NCI-H2196 (cell line): ENCODE results near the gene ELAVL2.
A peak's percentile ranks its signal among the peaks of the same experiment; 100 is the strongest.

ENCODE experiments used
- DNase-seq: peaks from one replicate; lab custom pipeline; 2025; ENCODE audit not compliant: unreplicated experiment; lab: John Stamatoyannopoulos, UW

ELAVL2 gene

GRCh38 chr9:23826120-23826629 lies at the start of gene ELAVL2:
Gene ELAVL2 (minus strand): TSS chr9:23826240. CDS start chr9:23762234, 64,006 bp downstream.
- DNase-seq, result peak; percentile 90

- DNase-seq, result no peak
These were observed 32.2 kb upstream of the ELAVL2 start for GRCh38 chr9:23858234-23858633.

- no peak for DNase-seq
These were observed 30.0 kb upstream of the ELAVL2 start for GRCh38 chr9:23855873-23856604.

GRCh38 chr9:23850690-23851629 lies 24.9 kb upstream of the ELAVL2 start:
- no peak for DNase-seq

- DNase-seq, result no peak
These were observed 24.2 kb upstream of the ELAVL2 start for GRCh38 chr9:23850242-23850689.

- no peak for DNase-seq
These were observed 23.5 kb upstream of the ELAVL2 start for GRCh38 chr9:23849379-23850035.

GRCh38 chr9:23842565-23843129 lies 16.6 kb upstream of the ELAVL2 start:
- DNase-seq, result no peak

- DNase-seq, result no peak
These were observed 15.3 kb upstream of the ELAVL2 start for GRCh38 chr9:23841304-23841703.

GRCh38 chr9:23837038-23837437 lies 11.0 kb upstream of the ELAVL2 start:
- DNase-seq, result no peak

GRCh38 chr9:23830929-23831730 lies 5.1 kb upstream of the ELAVL2 start:
- no peak for DNase-seq

GRCh38 chr9:23830476-23830805 lies 4.4 kb upstream of the ELAVL2 start:
- no peak for DNase-seq

GRCh38 chr9:23829580-23830475 lies 3.8 kb upstream of the ELAVL2 start:
- DNase-seq, result no peak

- no peak for DNase-seq
These were observed 340 bp downstream of the ELAVL2 start for GRCh38 chr9:23825700-23826099.

- peak; percentile 29 for DNase-seq
These were observed 1.0 kb downstream of the ELAVL2 start for GRCh38 chr9:23824830-23825591.

GRCh38 chr9:23823986-23824829 lies 1.8 kb downstream of the ELAVL2 start:
- no peak for DNase-seq

GRCh38 chr9:23823269-23823668 lies 2.8 kb downstream of the ELAVL2 start:
- DNase-seq, result no peak
